ENCODE results near the gene SLC15A3.

DNA sequence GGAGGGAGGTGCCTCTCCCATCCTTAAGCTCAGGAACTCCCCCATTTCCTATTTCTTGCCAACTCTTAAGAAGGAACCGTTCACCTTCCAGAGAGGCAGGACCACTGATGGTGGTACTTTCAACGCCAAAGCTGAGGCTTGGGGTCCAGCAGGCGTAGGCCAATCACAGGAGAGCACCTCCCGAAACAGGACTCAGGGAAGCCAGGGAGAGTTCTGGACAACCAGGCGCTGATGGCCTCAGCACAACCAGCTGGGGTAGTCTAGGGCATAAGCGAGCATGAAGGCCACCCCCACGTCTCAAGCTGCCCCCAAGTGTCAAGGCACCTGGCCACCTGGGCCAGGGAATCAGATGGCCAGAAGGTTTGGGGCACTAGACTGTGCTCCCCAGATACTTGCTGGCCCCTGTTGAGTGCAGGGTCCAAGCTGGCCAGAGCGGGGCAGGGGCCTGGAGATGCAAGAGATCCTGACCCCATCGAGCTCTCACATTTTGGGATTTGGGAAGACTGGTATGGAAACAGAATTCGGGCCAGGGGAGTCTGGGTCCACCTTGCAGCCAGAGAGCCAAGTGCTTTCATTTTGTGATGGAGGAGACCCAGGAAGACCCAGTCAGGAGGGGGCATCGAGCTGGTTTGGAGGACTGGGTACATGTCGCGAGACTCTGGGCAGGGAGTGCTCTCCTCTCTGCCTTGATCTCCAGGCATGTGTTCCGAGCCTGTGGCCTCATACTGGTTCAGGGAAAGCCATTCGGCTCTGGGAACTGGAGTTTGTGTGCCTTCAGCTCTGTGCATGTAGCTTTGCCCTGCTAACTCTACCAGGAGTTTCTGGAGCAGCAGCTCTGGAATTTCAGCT lies 20.4 kb upstream of the SLC15A3 start:
- TF ChIP-seq ARNTL (CRISPR knock-in tag; IDR thresholded peaks at IDR 0.05; ENCODE audit: borderline replicate concordance, low read depth) (no peak), ZNF565 (CRISPR knock-in tag; conservative IDR thresholded peaks at IDR 0.05; ENCODE audit: low read depth) (no peak), CSDC2 (CRISPR knock-in tag; IDR thresholded peaks at IDR 0.05) (no peak), ZNF8 (CRISPR knock-in tag; IDR thresholded peaks at IDR 0.05) (no peak), ESRRG (CRISPR knock-in tag; IDR thresholded peaks at IDR 0.05) (no peak), ZFP3 (CRISPR knock-in tag; IDR thresholded peaks at IDR 0.05) (no peak), OSR1 (CRISPR knock-in tag; IDR thresholded peaks at IDR 0.05) (no peak)
- TF ChIP-seq, protein P1, sequence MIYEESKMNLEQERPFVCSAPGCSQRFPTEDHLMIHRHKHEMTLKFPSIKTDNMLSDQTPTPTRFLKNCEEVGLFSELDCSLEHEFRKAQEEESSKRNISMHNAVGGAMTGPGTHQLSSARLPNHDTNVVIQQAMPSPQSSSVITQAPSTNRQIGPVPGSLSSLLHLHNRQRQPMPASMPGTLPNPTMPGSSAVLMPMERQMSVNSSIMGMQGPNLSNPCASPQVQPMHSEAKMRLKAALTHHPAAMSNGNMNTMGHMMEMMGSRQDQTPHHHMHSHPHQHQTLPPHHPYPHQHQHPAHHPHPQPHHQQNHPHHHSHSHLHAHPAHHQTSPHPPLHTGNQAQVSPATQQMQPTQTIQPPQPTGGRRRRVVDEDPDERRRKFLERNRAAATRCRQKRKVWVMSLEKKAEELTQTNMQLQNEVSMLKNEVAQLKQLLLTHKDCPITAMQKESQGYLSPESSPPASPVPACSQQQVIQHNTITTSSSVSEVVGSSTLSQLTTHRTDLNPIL (CRISPR knock-in tag; IDR thresholded peaks at IDR 0.05; ENCODE audit: low read depth) = no peak
- TF ChIP-seq, protein P2, sequence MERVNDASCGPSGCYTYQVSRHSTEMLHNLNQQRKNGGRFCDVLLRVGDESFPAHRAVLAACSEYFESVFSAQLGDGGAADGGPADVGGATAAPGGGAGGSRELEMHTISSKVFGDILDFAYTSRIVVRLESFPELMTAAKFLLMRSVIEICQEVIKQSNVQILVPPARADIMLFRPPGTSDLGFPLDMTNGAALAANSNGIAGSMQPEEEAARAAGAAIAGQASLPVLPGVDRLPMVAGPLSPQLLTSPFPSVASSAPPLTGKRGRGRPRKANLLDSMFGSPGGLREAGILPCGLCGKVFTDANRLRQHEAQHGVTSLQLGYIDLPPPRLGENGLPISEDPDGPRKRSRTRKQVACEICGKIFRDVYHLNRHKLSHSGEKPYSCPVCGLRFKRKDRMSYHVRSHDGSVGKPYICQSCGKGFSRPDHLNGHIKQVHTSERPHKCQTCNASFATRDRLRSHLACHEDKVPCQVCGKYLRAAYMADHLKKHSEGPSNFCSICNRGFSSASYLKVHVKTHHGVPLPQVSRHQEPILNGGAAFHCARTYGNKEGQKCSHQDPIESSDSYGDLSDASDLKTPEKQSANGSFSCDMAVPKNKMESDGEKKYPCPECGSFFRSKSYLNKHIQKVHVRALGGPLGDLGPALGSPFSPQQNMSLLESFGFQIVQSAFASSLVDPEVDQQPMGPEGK (CRISPR knock-in tag; IDR thresholded peaks at IDR 0.05; ENCODE audit: borderline replicate concordance) = no peak
- TF ChIP-seq, protein P3, sequence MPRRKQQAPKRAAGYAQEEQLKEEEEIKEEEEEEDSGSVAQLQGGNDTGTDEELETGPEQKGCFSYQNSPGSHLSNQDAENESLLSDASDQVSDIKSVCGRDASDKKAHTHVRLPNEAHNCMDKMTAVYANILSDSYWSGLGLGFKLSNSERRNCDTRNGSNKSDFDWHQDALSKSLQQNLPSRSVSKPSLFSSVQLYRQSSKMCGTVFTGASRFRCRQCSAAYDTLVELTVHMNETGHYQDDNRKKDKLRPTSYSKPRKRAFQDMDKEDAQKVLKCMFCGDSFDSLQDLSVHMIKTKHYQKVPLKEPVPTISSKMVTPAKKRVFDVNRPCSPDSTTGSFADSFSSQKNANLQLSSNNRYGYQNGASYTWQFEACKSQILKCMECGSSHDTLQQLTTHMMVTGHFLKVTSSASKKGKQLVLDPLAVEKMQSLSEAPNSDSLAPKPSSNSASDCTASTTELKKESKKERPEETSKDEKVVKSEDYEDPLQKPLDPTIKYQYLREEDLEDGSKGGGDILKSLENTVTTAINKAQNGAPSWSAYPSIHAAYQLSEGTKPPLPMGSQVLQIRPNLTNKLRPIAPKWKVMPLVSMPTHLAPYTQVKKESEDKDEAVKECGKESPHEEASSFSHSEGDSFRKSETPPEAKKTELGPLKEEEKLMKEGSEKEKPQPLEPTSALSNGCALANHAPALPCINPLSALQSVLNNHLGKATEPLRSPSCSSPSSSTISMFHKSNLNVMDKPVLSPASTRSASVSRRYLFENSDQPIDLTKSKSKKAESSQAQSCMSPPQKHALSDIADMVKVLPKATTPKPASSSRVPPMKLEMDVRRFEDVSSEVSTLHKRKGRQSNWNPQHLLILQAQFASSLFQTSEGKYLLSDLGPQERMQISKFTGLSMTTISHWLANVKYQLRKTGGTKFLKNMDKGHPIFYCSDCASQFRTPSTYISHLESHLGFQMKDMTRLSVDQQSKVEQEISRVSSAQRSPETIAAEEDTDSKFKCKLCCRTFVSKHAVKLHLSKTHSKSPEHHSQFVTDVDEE (CRISPR knock-in tag; IDR thresholded peaks at IDR 0.05) = no peak
